Subcutaneous adipose tissue (tissue), 4 donors: Measurements from ENCODE around the gene CD44. TPM values are rescaled to one million over a fixed set of nuclear protein-coding genes. Genes with fewer than 3 reads are reported as not detected.

Experiments used
- total RNA-seq, 4 donors: library from RNA; depleted of rRNA; stranded (reverse); fragments of >200 nt; gene quantifications; one replicate each; pipeline ENCODE4 v1.1.0, GENCODE V29; 2016
- TF ChIP-seq, protein P1 (sequence below): fragments of 450-650 bp; IDR thresholded peaks from one replicate; pipeline ENCODE4 v1.5.1; 2016; ENCODE audit warnings: low read depth, mild to moderate bottlenecking, control low read depth, antibody characterized with exemption, moderate library complexity

Gene CD44
- total RNA-seq, 4 donors from 2014 or later = 103 to 438 (median 231) TPM

DNA sequence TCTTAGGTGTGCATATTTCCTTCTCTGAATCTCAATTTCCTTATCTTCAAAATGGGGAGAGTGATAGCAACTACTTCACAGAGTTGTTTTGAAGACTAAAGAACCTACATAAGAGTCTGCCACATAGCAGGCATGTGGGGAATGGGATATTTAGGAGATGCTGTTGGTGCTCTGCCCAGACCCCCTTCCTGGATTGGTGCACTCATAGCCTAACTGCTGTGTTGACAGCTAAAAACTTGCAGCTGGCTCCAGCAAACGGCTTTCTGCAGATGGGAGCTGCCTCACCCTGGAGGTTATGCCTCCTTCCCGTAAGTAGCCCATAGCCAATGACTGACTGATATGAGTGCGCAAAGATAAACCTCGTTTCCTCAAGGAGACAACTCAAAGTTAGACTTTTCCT, 106.1 kb downstream of the CD44 start:
- TF ChIP-seq, protein P1, sequence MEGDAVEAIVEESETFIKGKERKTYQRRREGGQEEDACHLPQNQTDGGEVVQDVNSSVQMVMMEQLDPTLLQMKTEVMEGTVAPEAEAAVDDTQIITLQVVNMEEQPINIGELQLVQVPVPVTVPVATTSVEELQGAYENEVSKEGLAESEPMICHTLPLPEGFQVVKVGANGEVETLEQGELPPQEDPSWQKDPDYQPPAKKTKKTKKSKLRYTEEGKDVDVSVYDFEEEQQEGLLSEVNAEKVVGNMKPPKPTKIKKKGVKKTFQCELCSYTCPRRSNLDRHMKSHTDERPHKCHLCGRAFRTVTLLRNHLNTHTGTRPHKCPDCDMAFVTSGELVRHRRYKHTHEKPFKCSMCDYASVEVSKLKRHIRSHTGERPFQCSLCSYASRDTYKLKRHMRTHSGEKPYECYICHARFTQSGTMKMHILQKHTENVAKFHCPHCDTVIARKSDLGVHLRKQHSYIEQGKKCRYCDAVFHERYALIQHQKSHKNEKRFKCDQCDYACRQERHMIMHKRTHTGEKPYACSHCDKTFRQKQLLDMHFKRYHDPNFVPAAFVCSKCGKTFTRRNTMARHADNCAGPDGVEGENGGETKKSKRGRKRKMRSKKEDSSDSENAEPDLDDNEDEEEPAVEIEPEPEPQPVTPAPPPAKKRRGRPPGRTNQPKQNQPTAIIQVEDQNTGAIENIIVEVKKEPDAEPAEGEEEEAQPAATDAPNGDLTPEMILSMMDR = no peak

DNA sequence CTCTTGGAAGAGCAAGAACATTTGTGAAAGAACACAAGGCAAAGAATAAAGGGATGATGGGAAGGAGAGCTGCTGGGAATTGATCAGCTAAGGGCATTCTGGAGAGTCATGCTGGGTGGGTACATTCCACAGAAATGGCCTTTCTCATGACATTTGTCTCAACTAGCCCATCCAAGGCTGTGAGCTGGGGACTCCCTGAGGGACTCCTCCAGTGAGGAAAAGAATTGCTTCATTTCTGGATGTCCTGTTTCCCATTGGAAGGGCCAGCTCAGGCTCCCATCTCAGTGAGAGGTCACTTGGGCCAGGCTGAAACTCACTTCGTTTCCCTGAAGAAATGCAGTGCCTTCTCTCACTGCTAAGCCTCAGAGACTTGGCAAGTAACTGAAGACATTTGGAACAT, 106.8 kb downstream of the CD44 start:
- TF ChIP-seq, protein P1 = no peak

DNA sequence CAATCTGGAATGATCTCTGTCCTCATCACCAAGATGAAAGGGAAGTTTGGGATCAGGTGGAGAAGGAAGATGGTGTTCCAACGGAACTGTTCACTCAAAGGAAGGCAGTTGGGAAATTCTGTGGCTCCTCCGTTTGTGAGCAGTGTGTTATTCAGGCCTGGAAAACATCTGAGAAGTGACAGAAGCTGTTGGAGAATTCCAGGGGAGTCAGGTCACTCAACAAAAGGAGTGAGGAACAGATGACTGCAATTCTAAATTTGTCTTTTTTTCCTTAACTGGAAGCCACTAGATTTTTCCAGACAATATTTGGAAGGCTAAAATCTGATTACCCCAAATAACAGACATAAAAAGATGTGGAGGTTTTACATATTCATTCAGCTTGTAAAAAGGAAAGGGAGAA, 107.8 kb downstream of the CD44 start:
- TF ChIP-seq, protein P1 = no peak

DNA sequence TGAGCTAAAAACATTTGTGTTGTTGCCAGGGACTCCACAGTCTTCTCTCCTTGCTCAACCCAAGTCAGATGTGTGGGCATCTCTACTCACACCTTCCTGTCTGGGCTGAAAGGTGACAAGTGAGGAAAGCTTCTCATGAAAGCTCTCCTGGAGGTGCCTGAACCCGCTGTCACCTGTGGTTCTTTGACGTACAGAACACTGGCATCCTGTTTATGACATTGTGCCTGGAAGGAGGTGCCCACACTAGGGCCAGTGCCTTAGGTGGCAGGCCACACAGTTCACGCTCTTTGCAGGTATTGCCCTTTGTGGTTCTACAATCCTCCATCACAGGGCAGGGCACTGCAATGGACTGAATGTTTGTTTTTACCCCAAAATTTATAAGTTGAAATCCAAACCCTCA, 108.5 kb downstream of the CD44 start:
- TF ChIP-seq, protein P1 = no peak

DNA sequence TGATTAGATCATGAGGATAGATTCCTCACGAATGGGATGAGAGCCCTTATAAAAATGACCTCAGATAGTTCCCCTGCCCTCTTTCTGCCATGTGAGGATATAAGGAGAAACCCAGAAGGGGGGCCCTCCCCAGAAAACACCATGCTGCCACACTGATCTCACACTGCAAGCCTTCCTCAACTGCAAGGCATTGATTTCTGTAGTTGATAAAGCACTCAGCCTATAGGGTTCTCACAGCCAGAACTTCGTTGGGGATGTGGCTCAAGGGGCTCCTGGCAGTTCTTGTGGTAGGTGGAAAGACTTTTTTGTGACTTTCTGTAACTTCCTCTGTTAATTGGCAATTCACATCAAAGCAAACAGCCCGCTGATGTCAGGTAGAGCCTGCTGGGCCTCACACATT, 108.9 kb downstream of the CD44 start:
- TF ChIP-seq, protein P1 = no peak

DNA sequence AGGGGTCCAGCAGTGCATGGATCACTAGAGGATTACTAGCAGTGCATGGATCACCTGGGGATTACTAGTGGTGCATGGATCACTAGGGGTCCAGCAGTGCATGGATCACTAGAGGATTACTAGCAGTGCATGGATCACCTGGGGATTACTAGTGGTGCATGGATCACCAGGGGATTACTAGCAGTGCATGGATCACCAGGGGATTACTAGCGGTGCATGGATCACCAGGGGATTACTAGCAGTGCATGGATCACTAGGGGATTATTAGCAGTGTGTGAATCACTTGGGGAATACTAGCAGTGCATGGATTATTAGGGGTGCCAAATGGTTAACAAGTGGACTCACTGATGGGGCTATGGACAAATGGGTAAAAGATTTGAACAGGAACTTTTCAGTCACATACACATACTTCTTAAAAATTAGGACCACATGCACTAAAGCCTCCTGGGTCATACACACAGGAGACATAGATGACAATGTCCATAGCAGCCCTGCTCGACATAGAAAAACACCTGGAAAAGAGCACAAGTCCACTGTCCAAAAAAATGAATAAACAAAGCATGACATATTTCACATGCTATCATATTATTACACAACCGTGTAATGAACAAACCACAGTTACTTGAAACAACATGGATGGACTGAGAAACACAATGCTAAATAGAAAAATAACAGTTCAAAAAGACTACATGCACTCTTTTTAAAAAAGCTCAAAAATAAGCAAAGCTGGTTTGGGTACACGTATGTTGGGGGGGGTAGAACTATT, 109.8 kb downstream of the CD44 start:
- TF ChIP-seq, protein P1 = no peak

DNA sequence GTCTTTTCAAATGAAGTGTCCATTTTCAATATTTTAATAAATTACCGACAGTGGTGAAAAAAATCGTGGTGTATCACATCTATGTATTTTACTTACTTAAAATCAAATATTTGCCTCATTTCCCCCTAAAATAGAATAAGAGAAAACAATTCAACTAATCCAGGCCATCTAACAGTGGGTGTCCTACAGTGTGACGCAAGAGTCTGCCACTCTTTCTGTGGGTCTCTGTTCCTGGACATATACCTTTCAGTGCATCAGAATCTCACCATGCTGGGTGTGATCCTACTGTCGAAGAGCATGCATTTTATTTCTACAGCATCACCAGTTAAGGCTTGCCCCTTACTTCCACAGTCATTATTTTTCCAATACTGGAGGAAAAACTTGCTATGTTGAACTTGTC, 111.2 kb downstream of the CD44 start:
- TF ChIP-seq, protein P1 = no peak
